Measurements from ENCODE around the gene TICAM1. TPM values are rescaled to one million over a fixed set of nuclear protein-coding genes. Genes with fewer than 3 reads are reported as not detected.
"Not testable (repeated sequence)": the region's sequence is repeated elsewhere in the genome, so short reads cannot be mapped to it uniquely, and the experiment has no call there.

The TICAM1 gene
- total RNA-seq, 1 experiment from 2014 or later: 9.9 TPM

DNA sequence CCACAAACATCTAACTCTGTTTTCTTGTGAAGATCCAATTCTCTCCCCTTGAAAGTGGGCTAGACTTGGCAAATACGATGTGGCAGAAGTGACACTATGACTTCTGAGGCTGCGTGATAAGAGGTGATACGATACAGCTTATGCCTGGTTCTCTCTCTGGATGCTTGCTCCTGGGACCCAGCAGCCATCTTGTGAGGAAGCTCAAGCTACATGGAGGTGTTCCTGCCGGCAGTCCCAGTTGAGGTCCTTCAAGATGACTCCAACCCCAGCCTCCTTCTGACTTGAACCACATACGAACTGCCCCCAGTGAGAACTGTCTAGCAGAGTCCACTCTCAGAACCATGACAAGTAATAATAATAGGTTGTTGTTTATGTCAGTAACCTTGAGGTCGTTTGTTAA is 50.7 kb downstream of the TICAM1 start:
- intact Hi-C loops (cut with micrococcal nuclease; ENCODE audit: unreplicated experiment): no loop called here
- no TSS peak for BruUV-seq (replicated peaks)
- no peak overlapping the region for H3K4me2 ChIP-seq
- no peaks in the 10 kb centered on the region for H3K9me3 ChIP-seq (ENCODE audit: insufficient read depth, low read depth)
- TF ChIP-seq, protein P1, sequence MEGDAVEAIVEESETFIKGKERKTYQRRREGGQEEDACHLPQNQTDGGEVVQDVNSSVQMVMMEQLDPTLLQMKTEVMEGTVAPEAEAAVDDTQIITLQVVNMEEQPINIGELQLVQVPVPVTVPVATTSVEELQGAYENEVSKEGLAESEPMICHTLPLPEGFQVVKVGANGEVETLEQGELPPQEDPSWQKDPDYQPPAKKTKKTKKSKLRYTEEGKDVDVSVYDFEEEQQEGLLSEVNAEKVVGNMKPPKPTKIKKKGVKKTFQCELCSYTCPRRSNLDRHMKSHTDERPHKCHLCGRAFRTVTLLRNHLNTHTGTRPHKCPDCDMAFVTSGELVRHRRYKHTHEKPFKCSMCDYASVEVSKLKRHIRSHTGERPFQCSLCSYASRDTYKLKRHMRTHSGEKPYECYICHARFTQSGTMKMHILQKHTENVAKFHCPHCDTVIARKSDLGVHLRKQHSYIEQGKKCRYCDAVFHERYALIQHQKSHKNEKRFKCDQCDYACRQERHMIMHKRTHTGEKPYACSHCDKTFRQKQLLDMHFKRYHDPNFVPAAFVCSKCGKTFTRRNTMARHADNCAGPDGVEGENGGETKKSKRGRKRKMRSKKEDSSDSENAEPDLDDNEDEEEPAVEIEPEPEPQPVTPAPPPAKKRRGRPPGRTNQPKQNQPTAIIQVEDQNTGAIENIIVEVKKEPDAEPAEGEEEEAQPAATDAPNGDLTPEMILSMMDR (conservative IDR thresholded peaks at IDR 0.05): no peak
- TF ChIP-seq EZH2 (IDR thresholded peaks at IDR 0.05; ENCODE audit: low read depth): no peak
- no peaks in the 10 kb centered on the region for H3K79me2 ChIP-seq (ENCODE audit: low read depth)
- H3K36me3 ChIP-seq (ENCODE audit: low read depth): no peaks in the 10 kb centered on the region
- no peaks in the 10 kb centered on the region for H3K4me1 ChIP-seq (replicated peaks; ENCODE audit: insufficient read depth)
- CTCF ChIA-PET: no interaction called here
- peaks cover 50% of the 10 kb centered on the region for H3K27me3 ChIP-seq (ENCODE audit: insufficient read depth, low read depth)
- no peaks in the 10 kb centered on the region for H4K20me1 ChIP-seq (ENCODE audit: insufficient read depth)
- POLR2A ChIA-PET (ENCODE audit: unreplicated experiment): no interaction called here
- no peaks in the 10 kb centered on the region for H3F3A ChIP-seq (ENCODE audit: insufficient read depth, low read depth)
- no peaks in the 10 kb centered on the region for H3K9me2 ChIP-seq (ENCODE audit: insufficient read depth)
- H3K4me3 ChIP-seq: no peak overlapping the region
- no peak overlapping the region for H2AFZ ChIP-seq
- no peak overlapping the region for H3K27ac ChIP-seq
- DNase-seq: no peak

DNA sequence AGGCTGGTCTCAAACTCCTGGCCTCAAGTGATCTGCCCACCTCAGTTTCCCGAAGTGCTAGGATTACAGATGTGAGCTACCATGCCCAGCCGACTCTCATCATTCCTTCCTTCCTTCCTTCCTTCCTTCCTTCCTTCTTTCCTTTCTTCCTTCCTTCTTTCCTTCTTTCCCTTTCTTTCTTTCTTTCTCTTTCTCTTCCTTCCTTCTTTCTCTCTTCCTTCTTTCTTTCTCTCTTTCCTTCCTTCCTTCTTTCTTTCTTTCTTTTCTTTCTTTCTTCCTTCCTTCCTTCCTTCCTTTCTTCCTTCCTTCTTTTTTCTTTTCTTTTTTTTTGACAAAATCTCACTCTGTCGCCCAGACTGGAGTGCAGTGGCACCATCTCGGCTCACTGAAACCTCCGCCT is 53.4 kb downstream of the TICAM1 start:
- H3K4me2 ChIP-seq; H2AFZ ChIP-seq; DNase-seq; H3K9me3 ChIP-seq (ENCODE audit: insufficient read depth, low read depth); CTCF ChIA-PET; H3K9me2 ChIP-seq (ENCODE audit: insufficient read depth); H3F3A ChIP-seq (ENCODE audit: insufficient read depth, low read depth); H3K79me2 ChIP-seq (ENCODE audit: low read depth); H4K20me1 ChIP-seq (ENCODE audit: insufficient read depth); H3K36me3 ChIP-seq (ENCODE audit: low read depth); H3K27ac ChIP-seq; H3K4me1 ChIP-seq (replicated peaks; ENCODE audit: insufficient read depth); intact Hi-C loops (cut with micrococcal nuclease; ENCODE audit: unreplicated experiment); H3K4me3 ChIP-seq; BruUV-seq (replicated peaks): not testable (repeated sequence)
- H3K27me3 ChIP-seq (ENCODE audit: insufficient read depth, low read depth): peaks cover 75% of the 10 kb centered on the region
- POLR2A ChIA-PET (ENCODE audit: unreplicated experiment): interaction anchor here (0.6 kb wide), 1 partner anchor 125 kb away, joined by 7 read pairs; no protein-coding TSS in a partner anchor

DNA sequence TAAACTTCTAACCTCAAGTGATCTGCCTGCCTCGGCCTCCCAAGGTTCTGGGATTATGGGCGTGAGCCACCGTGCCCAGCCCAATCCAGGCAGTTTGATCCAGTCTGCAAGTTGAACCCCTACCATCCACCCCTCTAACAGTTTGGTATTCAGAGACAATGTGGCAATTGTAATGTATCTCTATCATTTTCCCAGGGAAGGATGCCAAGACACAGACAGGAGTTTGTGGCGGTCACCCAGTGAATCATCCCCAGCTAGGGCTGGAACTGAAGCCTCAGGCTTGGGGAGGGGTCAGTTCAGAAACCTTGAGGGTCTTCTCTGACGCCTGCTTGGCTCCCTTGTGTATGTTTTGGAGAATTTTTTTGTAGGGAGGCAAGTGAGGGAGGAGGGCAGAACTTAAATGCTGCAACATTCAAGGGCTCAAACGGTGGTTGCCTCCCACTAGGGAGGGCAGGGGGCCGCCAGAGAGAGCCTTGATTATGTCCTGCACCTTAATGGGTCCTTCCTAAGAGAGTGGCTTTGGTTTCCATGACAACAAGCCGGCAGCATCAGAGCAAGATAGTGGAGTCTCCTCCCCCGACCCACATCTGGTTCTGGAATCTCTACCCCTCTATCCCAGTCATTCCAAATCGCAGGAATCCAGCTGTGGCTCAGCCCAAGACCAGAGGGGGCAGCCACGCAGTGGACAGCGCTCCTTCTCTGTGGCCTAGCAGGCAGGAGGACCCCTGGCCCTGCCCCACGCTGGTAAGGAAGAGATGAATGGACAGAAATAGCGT is 54.9 kb downstream of the TICAM1 start:
- POLR2A ChIA-PET (ENCODE audit: unreplicated experiment): no interaction called here
- CTCF ChIA-PET: no interaction called here

More for the DNA sequence above, 54.9 kb downstream of the TICAM1 start:
- no peak overlapping the region for H2AFZ ChIP-seq
- intact Hi-C loops (cut with micrococcal nuclease; ENCODE audit: unreplicated experiment): no loop called here
- H4K20me1 ChIP-seq (ENCODE audit: insufficient read depth): no peaks in the 10 kb centered on the region
- DNase-seq: no peak
- no peak overlapping the region for H3K4me3 ChIP-seq
- no peaks in the 10 kb centered on the region for H3K36me3 ChIP-seq (ENCODE audit: low read depth)
- no peak for TF ChIP-seq EZH2 (IDR thresholded peaks at IDR 0.05; ENCODE audit: low read depth)
- TF ChIP-seq, protein P1 (conservative IDR thresholded peaks at IDR 0.05): no peak
- no TSS peak for BruUV-seq (replicated peaks)
- H3K27ac ChIP-seq: no peak overlapping the region
- H3K4me1 ChIP-seq (replicated peaks; ENCODE audit: insufficient read depth): no peaks in the 10 kb centered on the region
- H3K4me2 ChIP-seq: no peak overlapping the region
- no peaks in the 10 kb centered on the region for H3F3A ChIP-seq (ENCODE audit: insufficient read depth, low read depth)
- peaks cover 72% of the 10 kb centered on the region for H3K27me3 ChIP-seq (ENCODE audit: insufficient read depth, low read depth)
- H3K9me2 ChIP-seq (ENCODE audit: insufficient read depth): no peaks in the 10 kb centered on the region
- no peaks in the 10 kb centered on the region for H3K79me2 ChIP-seq (ENCODE audit: low read depth)
- H3K9me3 ChIP-seq (ENCODE audit: insufficient read depth, low read depth): no peaks in the 10 kb centered on the region

Data from PC-9 (cell line).